ACC112 (cell line): ENCODE results near the gene AFF2.

Experiments used
- H2AFZ ChIP-seq: fragments of 200-600 bp; sonication (generic); one replicate; pipeline ENCODE4 v1.6.0; 2017; ENCODE audit warnings: antibody characterized with exemption, low read length; ENCODE audit not compliant: unreplicated experiment
- H3K27ac ChIP-seq: fragments of 200-600 bp; sonication (generic); 2 replicates; pipeline ENCODE4 v1.5.1; 2014; ENCODE audit warnings: low read depth, mild to moderate bottlenecking, antibody characterized with exemption, low read length, moderate library complexity
- H3K27me3 ChIP-seq: fragments of 200-600 bp; sonication (generic); 2 replicates; pipeline ENCODE4 v1.6.1; 2014; ENCODE audit warnings: mild to moderate bottlenecking, antibody characterized with exemption, low read length, moderate library complexity, mixed read lengths; ENCODE audit not compliant: insufficient read depth
- H3K36me3 ChIP-seq: fragments of 200-600 bp; sonication (generic); 2 replicates; pipeline ENCODE4 v1.6.1; 2016; ENCODE audit warnings: mild to moderate bottlenecking, antibody characterized with exemption, low read length, moderate library complexity, mixed read lengths; ENCODE audit not compliant: insufficient read depth
- H3K4me1 ChIP-seq: fragments of 200-600 bp; sonication (generic); one replicate; pipeline ENCODE4 v1.6.1; 2016; ENCODE audit warnings: low read length, mixed read lengths; ENCODE audit not compliant: insufficient read depth, unreplicated experiment, control insufficient read depth
- H3K4me3 ChIP-seq: fragments of 200-600 bp; sonication (generic); 2 replicates; pipeline ENCODE4 v1.5.1; 2014; ENCODE audit warnings: mild to moderate bottlenecking, low read depth, low read length
- H3K79me2 ChIP-seq: fragments of 200-600 bp; sonication (generic); one replicate; pipeline ENCODE4 v1.6.0; 2016; ENCODE audit warnings: low read length; ENCODE audit not compliant: control insufficient read depth, unreplicated experiment, insufficient read depth

Gene AFF2

GRCh38 chrX:148785256-148785655 lies 284.8 kb downstream of the AFF2 start:
- H3K4me1 ChIP-seq = no peaks in the 10 kb centered on the region
- no peak overlapping the region for H2AFZ ChIP-seq
- H3K36me3 ChIP-seq = no peaks in the 10 kb centered on the region
- no peaks in the 10 kb centered on the region for H3K27me3 ChIP-seq
- H3K79me2 ChIP-seq = no peaks in the 10 kb centered on the region
- H3K4me3 ChIP-seq = no peak overlapping the region
- no peak overlapping the region for H3K27ac ChIP-seq

DNA sequence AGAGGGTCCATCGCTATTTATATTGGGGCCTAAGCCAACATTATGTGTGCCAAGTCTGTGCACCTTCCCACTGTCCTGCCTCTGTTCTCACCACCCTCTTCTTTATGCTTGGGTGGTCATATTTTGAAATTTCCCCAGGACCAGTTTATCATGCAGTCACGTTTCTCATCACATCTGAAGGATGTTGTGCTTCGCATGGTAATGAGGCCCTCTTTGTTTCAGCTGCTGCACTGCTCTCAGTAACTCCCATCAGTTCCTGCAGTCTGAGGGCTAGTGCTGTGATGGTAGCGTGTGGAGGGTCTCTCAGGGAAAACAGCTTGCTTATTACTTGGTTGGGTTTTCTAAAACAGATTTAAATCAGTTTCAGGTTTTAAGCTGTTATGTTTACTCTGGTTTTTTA lies 288.0 kb downstream of the AFF2 start:
- Histone ChIP-seq H3K36me3 (no peaks in the 10 kb centered on the region), H3K4me3 (no peak overlapping the region), H3K79me2 (no peaks in the 10 kb centered on the region), H3K27me3 (no peaks in the 10 kb centered on the region), H2AFZ (no peak overlapping the region), H3K27ac (no peak overlapping the region), H3K4me1 (no peaks in the 10 kb centered on the region)

GRCh38 chrX:148794350-148794749 lies 293.9 kb downstream of the AFF2 start:
- no peaks in the 10 kb centered on the region for H3K79me2 ChIP-seq
- H2AFZ ChIP-seq = no peak overlapping the region
- H3K27me3 ChIP-seq = no peaks in the 10 kb centered on the region
- H3K4me3 ChIP-seq = no peak overlapping the region
- no peaks in the 10 kb centered on the region for H3K4me1 ChIP-seq
- no peak overlapping the region for H3K27ac ChIP-seq
- H3K36me3 ChIP-seq = no peaks in the 10 kb centered on the region

DNA sequence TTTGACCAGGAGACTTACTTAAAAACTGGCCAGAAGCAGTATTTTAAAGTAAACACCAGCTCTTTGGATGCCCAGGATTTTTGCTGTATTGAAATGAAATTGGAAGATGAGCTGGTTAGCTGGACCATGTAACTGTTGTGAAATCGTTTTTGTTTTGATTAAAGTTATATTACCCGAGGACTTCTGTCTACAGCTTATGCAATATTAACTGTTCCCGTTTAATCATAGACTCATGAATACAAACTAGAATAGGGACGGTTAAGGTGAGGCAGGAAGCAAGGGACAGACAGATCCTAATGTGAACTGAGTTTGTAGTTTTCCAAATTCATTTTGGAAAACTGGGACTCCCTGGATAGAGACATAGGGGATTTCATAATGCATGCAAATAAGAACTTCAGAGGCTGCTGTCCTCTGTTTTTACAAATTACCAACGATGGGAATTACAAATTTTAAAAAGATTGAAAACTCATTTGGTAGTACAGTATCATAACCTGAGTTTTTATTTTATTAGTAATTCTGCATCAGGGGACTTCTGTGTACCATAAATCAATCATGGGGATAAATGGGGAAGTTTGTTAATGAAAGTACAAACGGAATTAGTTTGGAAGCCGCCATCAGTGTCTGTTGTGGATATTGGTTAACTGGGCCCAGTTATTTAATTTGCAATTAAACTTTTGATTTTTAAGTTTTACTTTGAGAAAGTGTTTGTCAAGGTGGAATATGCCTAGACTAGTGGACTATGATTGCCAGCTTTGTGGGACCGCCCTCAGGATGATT lies 304.4 kb downstream of the AFF2 start:
- H2AFZ ChIP-seq = no peak overlapping the region

DNA sequence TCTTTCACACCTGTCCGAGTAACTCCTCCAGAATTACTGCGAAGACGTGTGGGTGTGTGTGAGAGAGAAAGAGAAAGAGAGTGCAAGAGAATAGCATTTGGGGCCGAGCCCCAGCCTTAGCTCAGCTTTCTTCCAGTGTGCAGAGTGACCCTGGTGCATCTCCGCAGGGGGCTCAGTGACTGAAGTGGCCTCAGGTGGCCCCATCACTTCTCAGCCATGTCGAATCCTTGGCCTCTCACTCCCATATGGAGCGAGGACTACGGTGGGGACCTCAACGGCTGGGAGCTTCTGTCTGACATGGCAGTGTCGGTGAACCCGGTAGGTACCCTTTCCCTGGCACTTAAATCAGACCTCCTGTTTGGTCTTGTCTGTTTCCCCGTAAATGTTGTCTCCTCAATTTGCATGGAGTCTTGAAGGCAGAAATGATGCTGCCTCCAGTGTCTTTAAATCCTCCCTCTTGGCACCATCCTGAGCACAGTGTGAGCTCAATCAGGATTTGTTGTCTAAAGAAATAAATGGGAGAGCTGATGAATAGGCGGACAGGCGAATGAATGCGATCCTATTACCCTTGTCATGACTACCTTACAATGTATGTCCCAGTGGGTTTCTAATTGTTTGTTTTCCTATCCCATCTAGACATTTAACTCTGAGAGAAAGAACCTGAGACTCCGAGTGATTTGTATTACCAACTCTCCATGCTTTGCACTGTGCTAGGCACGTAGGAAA lies 305.9 kb downstream of the AFF2 start:
- Histone ChIP-seq H3K27ac (no peak overlapping the region), H3K4me1 (no peaks in the 10 kb centered on the region), H2AFZ (no peak overlapping the region)

More for the DNA sequence above, 304.4 kb downstream of the AFF2 start:
- H3K36me3 ChIP-seq = no peaks in the 10 kb centered on the region
- H3K79me2 ChIP-seq = no peaks in the 10 kb centered on the region
- no peaks in the 10 kb centered on the region for H3K4me1 ChIP-seq
- H3K4me3 ChIP-seq = no peak overlapping the region
- no peaks in the 10 kb centered on the region for H3K27me3 ChIP-seq
- H3K27ac ChIP-seq = no peak overlapping the region

GRCh38 chrX:148808833-148809232 lies 308.4 kb downstream of the AFF2 start:
- Histone ChIP-seq H3K4me1 (no peaks in the 10 kb centered on the region), H3K4me3 (no peak overlapping the region), H3K79me2 (no peaks in the 10 kb centered on the region), H3K27ac (no peak overlapping the region), H3K36me3 (no peaks in the 10 kb centered on the region), H3K27me3 (no peaks in the 10 kb centered on the region), H2AFZ (no peak overlapping the region)

More for the DNA sequence above, 305.9 kb downstream of the AFF2 start:
- no peaks in the 10 kb centered on the region for H3K79me2 ChIP-seq
- H3K36me3 ChIP-seq = no peaks in the 10 kb centered on the region
- no peaks in the 10 kb centered on the region for H3K27me3 ChIP-seq
- no peak overlapping the region for H3K4me3 ChIP-seq

GRCh38 chrX:148811236-148811635 lies 310.8 kb downstream of the AFF2 start:
- Histone ChIP-seq H2AFZ (no peak overlapping the region), H3K36me3 (no peaks in the 10 kb centered on the region), H3K27me3 (no peaks in the 10 kb centered on the region), H3K4me1 (no peaks in the 10 kb centered on the region), H3K79me2 (no peaks in the 10 kb centered on the region), H3K27ac (no peak overlapping the region), H3K4me3 (no peak overlapping the region)

DNA sequence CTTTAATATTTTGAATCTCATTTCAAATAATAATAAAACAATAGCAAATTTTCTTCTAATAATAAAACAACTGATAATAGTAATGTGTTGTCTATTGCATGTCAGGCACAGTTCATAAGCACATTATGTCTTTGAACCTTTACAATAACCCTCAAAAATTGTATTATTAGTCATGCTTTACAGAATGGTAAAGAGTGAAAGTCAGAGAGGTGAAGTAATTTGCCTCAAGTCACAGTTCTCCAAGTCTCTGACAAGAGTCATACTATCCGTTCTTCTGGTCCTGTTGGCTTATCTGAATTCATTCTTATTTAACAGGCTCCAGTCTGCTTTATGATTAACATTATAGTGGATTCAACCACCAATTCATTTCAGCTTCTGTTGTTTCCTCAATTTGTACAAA lies 313.0 kb downstream of the AFF2 start:
- Histone ChIP-seq H3K36me3 (no peaks in the 10 kb centered on the region), H3K4me1 (no peaks in the 10 kb centered on the region), H3K27ac (no peak overlapping the region), H2AFZ (no peak overlapping the region), H3K4me3 (no peak overlapping the region), H3K27me3 (no peaks in the 10 kb centered on the region), H3K79me2 (no peaks in the 10 kb centered on the region)

- Histone ChIP-seq H3K27me3 (no peaks in the 10 kb centered on the region), H2AFZ (no peak overlapping the region), H3K27ac (no peak overlapping the region), H3K4me1 (no peaks in the 10 kb centered on the region), H3K36me3 (no peaks in the 10 kb centered on the region), H3K4me3 (no peak overlapping the region), H3K79me2 (no peaks in the 10 kb centered on the region)
These were observed 313.6 kb downstream of the AFF2 start for GRCh38 chrX:148813967-148814366.

GRCh38 chrX:148815218-148815961 lies 315.0 kb downstream of the AFF2 start:
- Histone ChIP-seq H3K79me2 (no peaks in the 10 kb centered on the region), H3K4me1 (no peaks in the 10 kb centered on the region), H3K36me3 (no peaks in the 10 kb centered on the region), H3K4me3 (no peak overlapping the region), H2AFZ (no peak overlapping the region), H3K27ac (no peak overlapping the region), H3K27me3 (no peaks in the 10 kb centered on the region)
